Measurements from ENCODE around the gene SLC12A4.

The SLC12A4 gene

GRCh38 chr16:67893743-67894399, 74.6 kb downstream of the SLC12A4 start:
- H3K4me3 ChIP-seq (ENCODE audit: low read depth, low read length), result peak overlapping the region; percentile 88
- TF ChIP-seq CTCF (IDR thresholded peaks at IDR 0.05; ENCODE audit: low read depth, low read length), result no peak
- no peaks in the 10 kb centered on the region for H3K9me3 ChIP-seq (ENCODE audit: severe bottlenecking)
- H3K27ac ChIP-seq, result peak overlapping the region; percentile 93
- no peaks in the 10 kb centered on the region; the same call in 1 of the 2 replicates for H3K36me3 ChIP-seq
- no peaks in the 10 kb centered on the region for H3K27me3 ChIP-seq (ENCODE audit: insufficient read depth, low read depth, severe bottlenecking)
- peak; percentile 58 for DNase-seq

Data from WERI-Rb-1 (cell line).